ENCODE measurements around the gene CAMTA1.

CAMTA1 gene

GRCh38 chr1:7555391-7556185, 770.3 kb downstream of the CAMTA1 start:
- TF ChIP-seq, protein P1, sequence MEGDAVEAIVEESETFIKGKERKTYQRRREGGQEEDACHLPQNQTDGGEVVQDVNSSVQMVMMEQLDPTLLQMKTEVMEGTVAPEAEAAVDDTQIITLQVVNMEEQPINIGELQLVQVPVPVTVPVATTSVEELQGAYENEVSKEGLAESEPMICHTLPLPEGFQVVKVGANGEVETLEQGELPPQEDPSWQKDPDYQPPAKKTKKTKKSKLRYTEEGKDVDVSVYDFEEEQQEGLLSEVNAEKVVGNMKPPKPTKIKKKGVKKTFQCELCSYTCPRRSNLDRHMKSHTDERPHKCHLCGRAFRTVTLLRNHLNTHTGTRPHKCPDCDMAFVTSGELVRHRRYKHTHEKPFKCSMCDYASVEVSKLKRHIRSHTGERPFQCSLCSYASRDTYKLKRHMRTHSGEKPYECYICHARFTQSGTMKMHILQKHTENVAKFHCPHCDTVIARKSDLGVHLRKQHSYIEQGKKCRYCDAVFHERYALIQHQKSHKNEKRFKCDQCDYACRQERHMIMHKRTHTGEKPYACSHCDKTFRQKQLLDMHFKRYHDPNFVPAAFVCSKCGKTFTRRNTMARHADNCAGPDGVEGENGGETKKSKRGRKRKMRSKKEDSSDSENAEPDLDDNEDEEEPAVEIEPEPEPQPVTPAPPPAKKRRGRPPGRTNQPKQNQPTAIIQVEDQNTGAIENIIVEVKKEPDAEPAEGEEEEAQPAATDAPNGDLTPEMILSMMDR (IDR thresholded peaks at IDR 0.05; ENCODE audit: low read depth, low read length), result no peak
- no peak overlapping the region for H3K4me3 ChIP-seq (ENCODE audit: low read depth, low read length)

- TF ChIP-seq, protein P1 (IDR thresholded peaks at IDR 0.05; ENCODE audit: low read depth, low read length), result no peak
- no peak overlapping the region for H3K4me3 ChIP-seq (ENCODE audit: low read depth, low read length)
Measured at GRCh38 chr1:7557301-7557891, 772.1 kb downstream of the CAMTA1 start.

DNA sequence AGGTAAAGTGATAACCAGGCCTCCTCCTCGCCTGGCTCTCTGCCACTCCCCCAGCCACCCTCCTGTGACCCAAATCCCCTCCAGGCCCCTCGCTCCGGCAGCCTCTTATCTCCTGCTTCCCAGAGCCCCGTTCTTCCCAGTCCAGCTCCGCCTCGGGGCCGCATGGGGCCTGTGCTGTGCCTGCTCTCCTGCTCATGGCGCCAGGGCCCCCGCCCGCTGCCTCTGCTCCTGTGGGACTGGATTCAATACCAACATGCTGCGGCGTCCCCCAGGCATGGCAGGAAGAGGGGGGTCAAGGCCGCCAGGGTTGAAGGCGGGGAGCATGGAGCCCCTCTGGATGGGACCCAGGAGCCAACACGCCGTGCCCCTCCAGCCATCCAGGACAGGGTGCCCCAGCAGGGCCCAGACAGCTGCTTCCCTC, 772.8 kb downstream of the CAMTA1 start:
- TF ChIP-seq, protein P1 (IDR thresholded peaks at IDR 0.05; ENCODE audit: low read depth, low read length), result no peak
- H3K4me3 ChIP-seq (ENCODE audit: low read depth, low read length), result no peak overlapping the region

DNA sequence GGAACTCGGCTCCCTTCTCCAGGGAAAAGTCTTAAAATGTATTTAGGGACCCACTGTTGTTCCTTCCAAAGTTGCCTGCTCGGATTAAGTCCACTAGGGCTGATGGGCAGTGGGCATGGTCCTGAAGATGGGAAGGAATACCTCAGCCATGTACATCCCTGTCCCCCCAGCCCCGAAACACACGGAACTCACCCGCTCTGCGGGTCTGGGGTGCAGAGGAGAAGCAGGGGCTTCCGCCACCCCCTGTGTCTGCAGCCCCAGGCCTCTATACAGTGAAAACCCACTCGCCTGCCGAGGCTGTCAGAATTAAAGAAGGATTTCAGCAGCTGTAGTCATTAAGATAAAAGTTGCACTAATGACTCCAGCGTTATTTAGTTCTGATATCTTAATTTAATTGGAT, 773.2 kb downstream of the CAMTA1 start:
- no peak overlapping the region for H3K4me3 ChIP-seq (ENCODE audit: low read depth, low read length)
- TF ChIP-seq, protein P1 (IDR thresholded peaks at IDR 0.05; ENCODE audit: low read depth, low read length), result no peak

GRCh38 chr1:7558921-7559869, 773.9 kb downstream of the CAMTA1 start:
- TF ChIP-seq, protein P1 (IDR thresholded peaks at IDR 0.05; ENCODE audit: low read depth, low read length), result no peak
- no peak overlapping the region for H3K4me3 ChIP-seq (ENCODE audit: low read depth, low read length)

DNA sequence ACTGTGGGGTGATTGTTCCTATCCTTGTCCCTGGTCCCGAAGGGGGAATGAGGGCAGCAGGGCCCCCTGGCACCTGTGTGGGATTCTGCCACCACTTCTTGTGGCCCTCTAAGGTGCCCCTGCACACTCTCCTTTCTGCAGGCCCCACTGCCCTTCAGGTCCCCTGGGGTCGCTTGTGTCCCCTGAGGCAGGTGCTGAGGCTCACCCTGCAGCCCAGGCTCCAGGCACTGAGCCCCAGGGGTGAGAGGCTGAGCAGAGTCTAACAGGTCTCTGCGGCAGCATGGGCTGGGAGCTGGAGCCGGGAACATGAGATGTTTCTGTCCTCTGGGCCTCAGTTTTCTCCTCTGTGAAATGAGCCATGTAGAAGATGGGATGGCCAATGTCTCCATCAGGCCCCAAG, 774.9 kb downstream of the CAMTA1 start:
- no peak overlapping the region for H3K4me3 ChIP-seq (ENCODE audit: low read depth, low read length)
- TF ChIP-seq, protein P1 (IDR thresholded peaks at IDR 0.05; ENCODE audit: low read depth, low read length), result no peak

All from WI38 (cell line).